Activated naive CD4-positive, alpha-beta T cell (primary cell): ENCODE results near the gene EOLA1.
"Not testable (repeated sequence)": the region's sequence is repeated elsewhere in the genome, so short reads cannot be mapped to it uniquely, and the experiment has no call there.

Experiments
- DNase-seq, 4 experiments: peaks; one replicate each; lab custom pipeline; 2025; lab: John Stamatoyannopoulos, UW

Gene EOLA1

GRCh38 chrX:149545545-149546543 is 5.0 kb downstream of the EOLA1 start:
- DNase-seq = not testable (repeated sequence)

GRCh38 chrX:149546962-149547361 is 6.2 kb downstream of the EOLA1 start:
- DNase-seq = not testable (repeated sequence)

GRCh38 chrX:149547782-149548181 is 7.0 kb downstream of the EOLA1 start:
- not testable (repeated sequence) for DNase-seq

GRCh38 chrX:149549701-149550100 is 8.9 kb downstream of the EOLA1 start, which contains the start of gene HSFX3:
Gene HSFX3, minus strand, starts transcription at chrX:149549924. Its CDS starts 72 bp downstream, at chrX:149549852.
- DNase-seq = not testable (repeated sequence)

- not testable (repeated sequence) for DNase-seq
Measured at GRCh38 chrX:149550454-149550853, 9.6 kb downstream of the EOLA1 start.

GRCh38 chrX:149551245-149551938 is 10.6 kb downstream of the EOLA1 start:
- not testable (repeated sequence) for DNase-seq

- DNase-seq = not testable (repeated sequence)
Measured at GRCh38 chrX:149551939-149552248, 11.1 kb downstream of the EOLA1 start.

GRCh38 chrX:149555251-149555650 is 14.4 kb downstream of the EOLA1 start:
- DNase-seq = not testable (repeated sequence)

- no peak for DNase-seq
Measured at GRCh38 chrX:149563359-149563758, 22.5 kb downstream of the EOLA1 start.

GRCh38 chrX:149567621-149568417 is 27.0 kb downstream of the EOLA1 start:
- no peak for DNase-seq

- DNase-seq = no peak
Measured at GRCh38 chrX:149568701-149569296, 28.0 kb downstream of the EOLA1 start.

GRCh38 chrX:149569770-149570169 is 29.0 kb downstream of the EOLA1 start:
- DNase-seq = no peak

GRCh38 chrX:149570668-149571067 is 29.9 kb downstream of the EOLA1 start:
- DNase-seq = no peak

- DNase-seq = no peak
Measured at GRCh38 chrX:149571770-149572169, 31.0 kb downstream of the EOLA1 start.

GRCh38 chrX:149572743-149573142 is 31.9 kb downstream of the EOLA1 start:
- DNase-seq = no peak

- DNase-seq = not testable (repeated sequence)
Measured at GRCh38 chrX:149573456-149573855, 32.6 kb downstream of the EOLA1 start.

GRCh38 chrX:149585631-149586030 is 44.8 kb downstream of the EOLA1 start:
- not testable (repeated sequence) for DNase-seq

GRCh38 chrX:149587359-149587758 is 46.5 kb downstream of the EOLA1 start, which contains the start of gene MAGEA9B:
Gene MAGEA9B, minus strand, starts transcription at chrX:149587459. Its CDS starts 4,280 bp downstream, at chrX:149583179.
- DNase-seq = not testable (repeated sequence)

- DNase-seq = not testable (repeated sequence)
Measured at GRCh38 chrX:149590993-149591392, 50.2 kb downstream of the EOLA1 start.

- not testable (repeated sequence) for DNase-seq
Measured at GRCh38 chrX:149595214-149595613, 54.4 kb downstream of the EOLA1 start, which contains the start of gene HSFX2. Gene HSFX2, minus strand, starts transcription at chrX:149595314. Its CDS starts 614 bp downstream, at chrX:149594700.

- not testable (repeated sequence) for DNase-seq
Measured at GRCh38 chrX:149595943-149596342, 55.1 kb downstream of the EOLA1 start.
